Amniotic stem cell (primary cell): Measurements from ENCODE around the gene GRID1.

Experiments used
- DNase-seq: peaks from one replicate; lab custom pipeline; 2025; lab: John Stamatoyannopoulos, UW

GRID1 gene

GRCh38 chr10:85926136-85926535 lies 440.5 kb downstream of the GRID1 start:
- DNase-seq: no peak

DNA sequence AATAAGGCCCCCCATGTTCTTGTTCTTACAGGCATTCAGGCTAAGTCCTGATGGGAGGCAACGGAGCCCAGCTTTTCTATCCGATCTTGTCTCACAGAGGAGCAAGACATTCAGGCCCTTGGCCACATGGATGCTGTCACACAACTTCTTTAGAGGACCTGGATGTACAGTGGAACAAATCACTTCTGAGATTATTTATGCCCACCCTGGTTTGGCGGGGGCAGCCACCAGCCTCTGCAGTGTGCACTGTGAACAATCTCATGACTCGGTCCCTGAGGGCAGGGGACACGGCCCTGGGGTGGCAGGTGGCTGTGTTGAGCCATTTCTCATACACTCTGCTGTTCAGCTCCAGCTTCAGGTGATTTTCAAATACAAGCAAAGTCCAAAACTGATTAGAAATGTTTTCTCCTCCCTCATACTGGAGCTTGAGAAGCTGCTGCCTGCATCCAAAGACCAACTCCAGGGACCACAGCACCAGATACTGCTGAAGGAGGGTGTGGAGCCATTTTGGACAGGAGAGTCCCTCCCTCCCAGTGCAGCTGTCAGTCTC lies 441.3 kb downstream of the GRID1 start:
- DNase-seq: no peak

DNA sequence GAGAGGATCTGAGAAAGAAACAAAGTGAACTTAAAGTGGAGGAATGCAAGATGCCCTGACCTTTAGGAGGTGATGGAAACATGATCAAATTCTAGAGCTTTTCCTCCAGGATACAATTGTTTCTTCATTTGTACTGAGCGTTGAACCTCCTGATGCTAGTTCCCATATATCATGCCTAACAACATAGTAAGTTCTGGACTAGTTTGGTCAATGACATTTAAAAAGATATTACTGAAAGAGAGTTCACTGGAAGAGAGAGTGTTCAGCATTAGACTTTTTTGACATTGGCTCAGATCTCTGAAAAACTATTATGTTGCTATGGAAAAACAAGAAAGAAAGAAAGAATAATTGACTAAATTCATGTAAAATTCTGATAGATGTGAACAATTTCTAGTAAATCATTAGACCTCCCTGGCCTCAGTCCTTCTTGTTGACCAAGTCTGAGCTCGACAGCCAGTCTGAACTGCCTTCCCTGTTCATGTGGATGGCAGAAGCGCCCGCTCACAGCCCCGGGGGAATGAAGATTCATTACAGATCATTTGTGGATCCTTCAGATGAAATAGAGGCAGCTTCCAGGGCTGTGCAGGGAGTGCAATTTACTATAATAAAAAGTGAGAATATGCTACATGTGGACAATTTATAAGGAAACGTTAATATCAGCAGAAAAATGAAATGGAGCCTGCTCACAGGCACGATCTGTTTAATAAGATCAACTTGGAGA lies 442.1 kb downstream of the GRID1 start:
- no peak for DNase-seq

DNA sequence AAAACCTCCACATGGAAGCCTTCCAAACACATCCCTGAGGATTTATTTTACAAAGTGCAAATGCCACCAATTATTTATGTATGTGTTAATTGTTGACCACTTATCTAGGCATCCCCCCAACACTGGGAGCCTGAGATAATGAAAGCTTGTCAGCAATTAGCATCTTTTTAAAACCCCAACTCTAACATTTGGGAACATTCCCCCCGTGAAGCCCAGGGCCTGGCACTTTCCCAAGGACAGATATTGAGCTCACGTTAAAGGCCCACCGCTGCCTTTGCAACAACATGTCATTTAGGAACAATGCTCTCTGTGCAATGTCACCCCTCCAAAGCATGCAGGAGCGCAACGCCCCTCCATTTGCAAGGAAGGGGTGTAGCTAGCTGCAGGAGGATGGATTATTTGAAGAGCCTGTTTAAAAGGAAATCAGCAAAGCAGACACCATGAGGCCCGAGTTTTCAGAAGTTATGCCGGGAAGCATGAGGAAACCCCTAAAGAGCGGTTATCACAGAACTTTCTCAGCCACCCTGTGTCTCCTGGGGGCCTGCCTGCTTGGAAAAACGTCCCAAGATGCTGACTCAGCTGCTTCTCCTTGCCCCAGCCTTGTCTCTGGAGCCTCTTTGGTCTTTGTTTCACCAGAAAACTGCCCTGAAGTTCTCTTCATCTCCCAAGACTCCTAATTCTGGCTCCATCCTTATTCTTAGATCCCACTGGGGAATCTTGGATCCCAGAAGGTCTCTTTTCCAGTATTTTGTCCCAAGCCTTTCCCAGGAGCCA lies 444.1 kb downstream of the GRID1 start:
- DNase-seq: no peak

DNA sequence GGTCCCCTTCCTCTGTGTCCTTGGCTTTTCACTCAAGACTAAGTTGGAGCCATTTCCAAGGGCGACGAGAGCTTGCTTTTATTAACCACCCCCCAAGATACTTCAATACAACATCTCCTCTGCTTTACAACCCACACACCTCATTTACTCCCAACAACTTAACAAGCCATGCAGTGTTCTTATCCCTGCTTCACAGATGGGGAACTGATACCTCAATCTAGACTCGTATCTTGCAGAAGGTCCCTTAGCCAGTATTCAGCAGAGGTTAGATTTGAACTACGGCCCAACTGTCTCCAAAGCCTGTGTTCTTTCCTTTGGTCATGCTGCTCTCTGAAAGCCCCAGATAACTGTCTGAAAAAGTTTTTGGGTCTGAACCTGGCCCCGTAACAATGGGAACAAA lies 444.8 kb downstream of the GRID1 start:
- no peak for DNase-seq

DNA sequence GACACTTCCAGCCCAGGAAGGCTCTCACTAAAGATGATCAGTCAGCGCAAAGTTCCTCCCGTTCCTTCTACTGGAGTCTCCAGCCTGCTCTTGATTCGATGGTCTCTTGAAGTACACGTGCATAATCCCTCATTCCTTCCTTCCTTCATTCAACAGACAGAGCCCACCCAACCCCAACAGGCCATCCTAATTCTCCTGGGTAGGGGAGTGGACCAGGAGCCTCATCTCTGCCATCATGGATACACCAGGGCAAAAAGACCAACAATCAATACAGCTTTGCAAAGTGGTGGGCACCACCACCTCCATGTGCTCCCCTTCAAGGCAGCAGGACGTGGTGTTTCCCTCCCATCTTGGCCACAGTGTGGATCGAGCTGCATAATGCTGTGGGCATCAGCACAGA lies 446.3 kb downstream of the GRID1 start:
- DNase-seq: no peak

DNA sequence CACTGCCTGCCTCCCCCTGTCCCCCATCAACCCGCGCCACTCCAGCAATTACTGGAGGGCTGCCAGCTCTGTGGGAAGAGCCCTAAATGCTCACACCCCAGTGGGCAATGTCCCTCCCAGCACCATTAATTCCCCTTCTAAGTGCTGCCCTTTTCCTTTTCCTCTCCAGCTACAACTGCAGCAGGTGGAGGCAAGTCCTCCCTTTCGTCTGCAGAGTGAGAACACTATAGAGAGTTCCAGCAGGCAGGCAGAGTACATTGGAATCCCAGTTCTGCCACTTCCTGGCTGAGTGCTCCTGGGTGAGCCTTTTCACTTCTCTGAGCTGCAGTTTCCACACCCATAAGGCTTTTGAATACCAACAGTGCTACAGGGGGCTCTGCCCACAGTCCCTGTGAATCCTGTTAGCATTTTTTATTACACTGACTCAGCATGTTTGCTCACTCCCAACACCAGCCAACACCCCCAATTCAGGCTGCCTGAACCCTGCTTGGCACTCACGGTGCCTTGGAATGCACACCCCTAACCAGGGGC lies 447.0 kb downstream of the GRID1 start:
- no peak for DNase-seq

GRCh38 chr10:85918371-85918770 lies 448.2 kb downstream of the GRID1 start:
- no peak for DNase-seq

DNA sequence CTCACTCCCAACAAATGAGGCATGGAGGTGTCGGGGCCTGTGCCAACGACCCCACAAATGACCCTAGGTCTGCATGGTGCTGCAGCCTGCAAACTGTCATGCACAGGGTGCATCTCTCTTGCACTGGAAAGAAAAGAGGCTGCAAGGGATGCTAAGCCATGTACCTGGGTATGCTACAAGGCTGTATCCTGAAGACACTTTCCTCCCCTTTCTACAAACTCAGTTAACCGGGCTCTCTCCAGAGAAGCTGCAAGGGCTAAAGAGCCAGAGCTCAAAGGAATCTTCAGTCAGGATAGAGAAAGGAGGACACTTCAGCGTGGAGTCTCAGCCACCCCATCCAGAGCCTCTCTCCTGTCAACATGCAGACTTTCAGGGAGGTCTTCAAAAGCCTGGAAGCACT lies 449.0 kb downstream of the GRID1 start:
- DNase-seq: no peak

GRCh38 chr10:85916994-85917573 lies 449.5 kb downstream of the GRID1 start:
- no peak for DNase-seq

- no peak for DNase-seq
Measured at GRCh38 chr10:85916286-85916685, 450.3 kb downstream of the GRID1 start.

DNA sequence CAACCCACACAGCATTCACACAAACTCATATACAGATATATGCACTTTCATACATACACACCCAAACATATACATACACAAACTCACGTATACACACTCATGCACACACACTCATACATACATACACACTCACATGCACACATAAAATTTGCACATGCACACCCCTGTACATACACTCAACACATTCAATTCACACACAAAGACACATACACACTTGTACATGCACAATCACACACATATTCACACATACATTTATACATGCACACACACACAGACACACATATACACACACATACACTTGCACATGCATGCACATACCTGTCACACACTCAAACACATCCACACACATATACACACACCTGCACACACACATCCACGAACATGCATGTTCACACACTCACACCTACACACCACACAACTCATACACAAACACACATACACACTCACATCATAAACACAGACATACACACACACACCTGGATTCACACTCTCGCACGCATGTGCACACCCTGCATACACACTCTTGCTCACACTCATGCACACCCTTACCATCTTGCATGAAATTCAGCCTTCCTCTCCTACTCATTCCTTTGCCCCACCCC lies 451.2 kb downstream of the GRID1 start:
- DNase-seq: no peak

DNA sequence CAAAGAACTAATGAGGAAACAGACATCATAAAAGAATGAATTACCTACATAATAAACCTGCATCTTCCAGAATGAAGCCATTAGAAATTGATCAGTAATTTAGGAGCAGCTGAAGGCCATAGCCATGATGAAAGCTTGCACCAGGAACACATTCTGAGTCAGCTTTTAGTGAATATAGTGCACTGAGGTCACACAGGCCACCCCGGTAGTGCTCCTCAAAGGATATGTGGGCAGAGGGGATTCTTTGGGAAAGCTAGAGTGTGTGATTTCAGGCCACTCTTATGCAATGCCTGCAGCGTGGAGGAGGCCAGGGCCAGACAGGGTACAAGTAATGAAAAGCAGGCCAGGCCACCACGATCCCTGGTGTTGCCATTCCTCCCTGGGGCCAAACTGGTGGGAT lies 451.9 kb downstream of the GRID1 start:
- DNase-seq: no peak

DNA sequence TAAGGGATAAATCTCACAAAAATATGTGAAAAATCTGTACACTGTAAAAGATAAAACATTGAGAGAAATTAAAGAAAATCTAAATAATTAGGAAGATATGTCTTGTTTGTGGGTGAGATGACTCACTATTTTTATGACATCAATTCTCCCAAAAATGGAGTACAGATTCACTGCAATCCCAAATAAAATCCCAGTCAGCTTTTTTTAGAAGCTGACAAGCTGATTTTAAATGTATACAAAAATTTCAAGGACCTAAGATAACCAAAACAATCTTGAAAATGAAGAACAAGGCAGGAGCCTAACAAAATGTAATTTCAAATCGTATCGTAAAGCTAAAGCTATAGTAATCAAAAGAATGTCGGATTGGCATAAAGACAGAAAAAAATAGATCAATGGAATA lies 458.1 kb downstream of the GRID1 start:
- no peak for DNase-seq

- no peak for DNase-seq
Measured at GRCh38 chr10:85902051-85902450, 464.5 kb downstream of the GRID1 start.

DNA sequence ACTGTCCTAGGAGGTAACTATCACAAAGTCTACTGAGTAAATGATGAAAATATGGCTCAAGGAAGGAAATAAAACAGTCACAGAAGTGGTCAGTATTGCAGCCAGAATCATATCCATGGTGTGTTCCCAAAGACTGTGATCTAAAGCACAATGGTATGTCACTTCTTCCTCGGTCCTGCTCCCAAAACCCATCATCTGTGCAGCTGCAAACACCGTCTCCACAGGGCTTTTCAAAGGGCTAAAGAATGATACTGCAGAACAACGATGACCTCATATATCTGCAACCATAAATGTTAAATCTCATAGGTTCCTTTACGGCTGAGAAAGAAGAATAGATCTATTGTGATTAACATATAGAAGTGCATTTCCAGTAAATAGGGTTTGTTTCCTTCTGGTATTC lies 465.0 kb downstream of the GRID1 start:
- no peak for DNase-seq

DNA sequence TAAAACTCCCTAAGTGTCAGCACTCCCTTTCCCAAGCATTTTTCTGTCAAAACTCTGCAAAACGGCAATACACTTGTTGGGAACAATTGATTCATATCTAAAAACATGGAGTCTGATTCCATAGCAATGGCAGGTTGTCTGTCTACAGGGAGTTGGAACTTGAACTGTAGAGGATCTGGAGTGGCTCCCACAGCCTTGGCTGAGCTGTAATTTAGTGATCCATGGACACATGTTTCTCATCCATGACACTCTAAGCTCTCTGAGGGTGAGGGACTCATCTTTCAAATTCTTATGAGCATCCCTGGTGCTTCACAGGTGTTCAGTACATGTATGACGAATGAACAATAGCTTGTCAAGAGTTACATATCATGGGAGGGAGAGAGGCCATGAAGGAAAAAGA lies 466.1 kb downstream of the GRID1 start:
- DNase-seq: no peak

- no peak for DNase-seq
Measured at GRCh38 chr10:85900061-85900460, 466.5 kb downstream of the GRID1 start.

- DNase-seq: no peak
Measured at GRCh38 chr10:85891472-85891871, 475.1 kb downstream of the GRID1 start.

GRCh38 chr10:85888559-85888958 lies 478.0 kb downstream of the GRID1 start:
- no peak for DNase-seq

- no peak for DNase-seq
Measured at GRCh38 chr10:85888004-85888403, 478.6 kb downstream of the GRID1 start.

DNA sequence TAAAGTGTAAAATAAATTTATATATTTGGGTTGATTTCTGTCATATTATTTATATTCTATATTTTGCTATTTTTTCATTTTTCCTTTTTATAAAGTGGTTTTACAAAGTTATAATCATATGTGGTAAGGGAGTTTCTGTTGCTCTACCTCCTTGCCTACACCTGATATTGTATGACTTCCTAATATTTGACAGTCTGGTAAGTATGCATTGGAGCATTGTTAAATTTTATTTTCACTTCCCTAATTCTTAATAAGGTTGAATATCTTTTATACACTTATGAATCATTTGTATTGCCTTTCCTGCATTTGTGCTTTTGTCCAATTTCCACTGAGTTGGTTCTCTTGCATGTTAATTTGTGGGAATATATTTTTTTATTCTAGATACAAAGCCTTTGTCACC lies 492.4 kb downstream of the GRID1 start:
- DNase-seq: no peak
